Right atrium auricular region (tissue), 2 donors: Measurements from ENCODE around the gene KLKB1. TPM values are rescaled to one million over a fixed set of nuclear protein-coding genes. Genes with fewer than 3 reads are reported as not detected.

Experiments used
- DNase-seq: peaks from one replicate; pipeline ENCODE4 v3.0.0-alpha.2; 2019; ENCODE audit warnings: low spot score
- H3K27ac ChIP-seq, 2 donors: fragments of 200-600 bp; sonication (generic); 1 replicate in 1 of 2; 2 replicates in 1 of 2; pipeline ENCODE4 v1.5.1; 2016 to 2019
- H3K27me3 ChIP-seq, 2 donors: fragments of 200-600 bp; sonication (generic); one replicate each; pipeline versions ENCODE4 v1.5.1 to v1.6.0; 2017 to 2019
- H3K36me3 ChIP-seq: fragments of 200-600 bp; sonication (generic); one replicate; pipeline ENCODE4 v1.5.1; 2016
- H3K4me1 ChIP-seq, 2 donors: fragments of 200-600 bp; sonication (generic); one replicate each; pipeline versions ENCODE4 v1.5.1 to v1.6.0; 2017 to 2019
- H3K4me3 ChIP-seq, 2 donors: fragments of 200-600 bp; sonication (generic); 1 replicate in 1 of 2; 2 replicates in 1 of 2; pipeline ENCODE4 v1.5.1; 2017 to 2019; ENCODE audit warnings: mild to moderate bottlenecking in 1 of 2, moderate library complexity in 1 of 2
- H3K9me3 ChIP-seq, 2 donors: fragments of 200-600 bp; sonication (generic); one replicate each; pipeline ENCODE4 v1.5.1; 2019
- total RNA-seq, 2 donors: library from RNA; depleted of rRNA; stranded (reverse); fragments of >200 nt; gene quantifications; one replicate each; pipeline ENCODE4 v1.1.0, GENCODE V29; 2016
- TF ChIP-seq, protein P1 (sequence below), 2 donors: fragments of 200-600 bp; sonication (generic); IDR thresholded peaks; one replicate each; pipeline ENCODE4 v1.5.1; 2019; ENCODE audit warnings: antibody characterized with exemption in 2 of 2

The KLKB1 gene
- total RNA-seq, 2 donors from 2014 or later, result 0.75 to 1.9 TPM

DNA sequence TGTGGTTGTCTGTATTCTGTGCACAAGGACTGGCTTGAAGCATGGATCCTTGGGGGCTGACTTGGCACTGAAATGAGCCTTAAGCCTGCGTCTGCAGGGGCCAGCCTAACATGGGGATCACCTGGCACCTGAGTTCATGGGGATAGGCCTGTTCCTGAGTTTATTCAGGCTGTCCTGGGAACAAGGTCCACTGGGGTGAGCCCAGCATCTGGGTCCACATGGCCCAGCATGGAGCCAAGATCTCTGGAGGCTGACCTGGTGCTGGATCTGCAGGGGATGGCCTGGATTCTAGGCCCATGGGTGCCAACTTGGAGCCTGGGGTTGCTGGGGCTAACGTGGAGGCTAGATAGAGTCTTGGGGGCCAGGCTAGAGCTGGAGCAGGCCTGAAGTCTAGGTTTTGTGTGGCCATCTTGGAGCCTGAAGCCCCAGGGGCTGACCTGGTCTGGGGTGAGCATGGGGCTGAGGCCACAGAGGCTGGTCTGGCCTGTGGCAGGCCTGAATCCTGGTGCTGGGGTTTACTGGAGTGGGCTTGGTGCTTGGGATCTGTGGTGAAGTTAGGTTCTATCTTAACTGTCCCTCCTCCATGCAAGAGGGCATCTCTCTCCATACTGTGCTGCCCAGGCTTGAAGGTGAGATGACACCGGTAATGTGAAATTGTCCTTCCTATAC lies 652 bp upstream of the KLKB1 start:
- H3K4me1 ChIP-seq, result no peaks in the 10 kb centered on the region
- DNase-seq, result no peak
- TF ChIP-seq, protein P1, sequence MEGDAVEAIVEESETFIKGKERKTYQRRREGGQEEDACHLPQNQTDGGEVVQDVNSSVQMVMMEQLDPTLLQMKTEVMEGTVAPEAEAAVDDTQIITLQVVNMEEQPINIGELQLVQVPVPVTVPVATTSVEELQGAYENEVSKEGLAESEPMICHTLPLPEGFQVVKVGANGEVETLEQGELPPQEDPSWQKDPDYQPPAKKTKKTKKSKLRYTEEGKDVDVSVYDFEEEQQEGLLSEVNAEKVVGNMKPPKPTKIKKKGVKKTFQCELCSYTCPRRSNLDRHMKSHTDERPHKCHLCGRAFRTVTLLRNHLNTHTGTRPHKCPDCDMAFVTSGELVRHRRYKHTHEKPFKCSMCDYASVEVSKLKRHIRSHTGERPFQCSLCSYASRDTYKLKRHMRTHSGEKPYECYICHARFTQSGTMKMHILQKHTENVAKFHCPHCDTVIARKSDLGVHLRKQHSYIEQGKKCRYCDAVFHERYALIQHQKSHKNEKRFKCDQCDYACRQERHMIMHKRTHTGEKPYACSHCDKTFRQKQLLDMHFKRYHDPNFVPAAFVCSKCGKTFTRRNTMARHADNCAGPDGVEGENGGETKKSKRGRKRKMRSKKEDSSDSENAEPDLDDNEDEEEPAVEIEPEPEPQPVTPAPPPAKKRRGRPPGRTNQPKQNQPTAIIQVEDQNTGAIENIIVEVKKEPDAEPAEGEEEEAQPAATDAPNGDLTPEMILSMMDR (IDR thresholded peaks at IDR 0.05), result no peak
- no peaks in the 10 kb centered on the region for H3K36me3 ChIP-seq
- peaks cover 0 to 13% of the 10 kb centered on the region in 2 donors for H3K9me3 ChIP-seq
- H3K27ac ChIP-seq, result no peak overlapping the region
- no peak overlapping the region for H3K4me3 ChIP-seq
- no peaks in the 10 kb centered on the region for H3K27me3 ChIP-seq

DNA sequence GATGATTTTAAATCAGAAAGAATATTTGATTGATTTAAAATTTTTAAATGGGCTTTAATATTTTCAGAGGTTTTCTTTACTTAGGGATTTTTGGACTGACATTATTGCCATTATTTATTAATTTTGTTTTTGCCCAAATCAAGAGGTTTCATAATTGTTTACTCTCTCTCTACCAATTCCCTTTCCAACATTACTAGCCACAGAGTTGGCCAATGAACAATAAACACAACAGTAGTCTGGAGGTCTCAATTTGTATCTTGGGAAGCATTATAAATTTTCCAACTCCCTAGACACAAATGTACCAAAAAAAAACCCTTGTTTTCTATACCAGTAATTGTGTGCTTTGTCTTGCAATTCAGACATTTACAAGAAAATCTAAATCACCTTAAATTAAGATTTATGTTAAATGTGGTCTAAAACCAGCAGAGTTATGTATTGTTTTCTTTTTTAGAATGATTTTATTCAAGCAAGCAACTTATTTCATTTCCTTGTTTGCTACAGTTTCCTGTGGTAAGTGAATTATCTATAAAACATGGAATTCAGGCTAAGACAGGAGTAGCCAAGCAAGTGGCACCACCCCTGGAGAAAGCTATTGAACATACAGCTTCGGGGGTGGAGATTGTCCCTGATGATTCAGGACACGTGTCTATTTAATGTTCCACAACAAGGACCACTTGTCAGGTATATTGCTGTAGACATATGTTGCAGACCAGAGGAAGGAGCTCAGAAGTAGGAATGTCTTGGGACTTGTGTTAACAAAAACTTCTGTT lies 622 bp downstream of the KLKB1 start:
- no peaks in the 10 kb centered on the region for H3K4me1 ChIP-seq
- H3K36me3 ChIP-seq, result no peaks in the 10 kb centered on the region
- no peaks in the 10 kb centered on the region for H3K27me3 ChIP-seq
- H3K9me3 ChIP-seq, result peaks cover 0 to 13% of the 10 kb centered on the region in 2 donors
- no peak overlapping the region for H3K27ac ChIP-seq
- DNase-seq, result no peak
- H3K4me3 ChIP-seq, result no peak overlapping the region
- TF ChIP-seq, protein P1 (IDR thresholded peaks at IDR 0.05), result no peak

DNA sequence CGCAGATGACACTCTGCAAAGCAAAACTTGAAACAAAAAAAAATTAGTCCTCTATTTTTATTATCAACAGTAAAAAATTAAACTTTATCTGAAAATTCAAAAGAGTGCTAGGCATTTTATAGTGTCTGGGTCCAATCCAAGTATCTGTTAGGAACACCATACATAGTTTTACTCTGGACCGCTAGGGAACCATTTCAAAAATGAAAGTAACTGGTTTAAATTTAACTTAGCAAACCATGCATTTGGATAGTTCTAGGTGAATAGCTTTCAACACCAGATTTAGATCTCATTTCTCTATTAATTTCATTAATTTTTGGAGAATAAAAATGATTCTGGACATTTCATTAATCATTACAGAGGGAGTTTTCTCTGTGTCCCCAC lies 1.2 kb downstream of the KLKB1 start:
- Histone ChIP-seq H3K4me1 (no peaks in the 10 kb centered on the region), H3K36me3 (no peaks in the 10 kb centered on the region), H3K27me3 (no peaks in the 10 kb centered on the region), H3K27ac (no peak overlapping the region), H3K9me3 (peaks cover 0 to 13% of the 10 kb centered on the region in 2 donors), H3K4me3 (no peak overlapping the region)
- TF ChIP-seq, protein P1 (IDR thresholded peaks at IDR 0.05), result no peak
- no peak for DNase-seq

DNA sequence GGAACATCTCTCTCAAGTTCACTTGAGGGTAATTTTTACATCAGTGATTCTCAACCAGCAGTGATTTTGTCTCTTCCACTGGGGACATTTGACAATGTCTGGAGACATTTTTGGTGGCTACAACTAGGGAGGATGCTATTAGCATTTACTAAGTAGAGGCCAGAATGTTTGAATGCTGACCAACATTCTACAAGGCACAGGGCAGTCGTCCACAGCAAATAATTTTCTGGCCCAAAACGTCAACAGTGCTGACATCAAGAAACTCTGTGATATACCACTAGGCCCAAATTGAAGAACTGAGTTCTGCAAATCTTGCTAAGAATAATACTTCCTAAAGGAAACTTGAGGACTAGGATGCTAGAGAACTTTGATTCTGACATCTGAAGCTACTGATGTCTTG lies 7.1 kb downstream of the KLKB1 start:
- DNase-seq, result no peak
- Histone ChIP-seq H3K9me3 (no peaks in the 10 kb centered on the region), H3K27me3 (no peaks in the 10 kb centered on the region), H3K4me3 (no peak overlapping the region), H3K4me1 (no peaks in the 10 kb centered on the region), H3K27ac (no peak overlapping the region), H3K36me3 (no peaks in the 10 kb centered on the region)
- TF ChIP-seq, protein P1 (IDR thresholded peaks at IDR 0.05), result no peak

DNA sequence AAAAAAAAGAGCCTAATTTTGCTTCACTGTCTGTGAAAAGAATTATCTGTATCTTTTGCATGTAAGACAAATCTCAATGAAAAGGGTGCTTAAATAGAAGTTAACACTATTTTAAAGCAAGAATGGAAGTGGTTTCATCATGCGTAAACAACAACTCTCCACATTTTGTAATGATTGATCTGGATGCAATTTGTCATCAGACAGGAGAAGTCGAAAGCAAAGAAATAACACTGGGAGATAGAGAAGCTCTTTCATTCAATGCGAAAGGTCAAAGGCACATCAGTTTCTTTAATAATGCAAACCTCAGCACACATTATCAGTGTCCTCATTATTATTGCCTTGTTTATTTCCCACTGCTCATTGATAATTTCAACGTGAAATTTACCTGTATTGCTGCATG lies 8.8 kb downstream of the KLKB1 start:
- Histone ChIP-seq H3K4me3 (no peak overlapping the region), H3K27me3 (no peaks in the 10 kb centered on the region), H3K27ac (no peak overlapping the region), H3K9me3 (no peaks in the 10 kb centered on the region), H3K36me3 (no peaks in the 10 kb centered on the region), H3K4me1 (no peaks in the 10 kb centered on the region)
- no peak for DNase-seq
- TF ChIP-seq, protein P1 (IDR thresholded peaks at IDR 0.05), result no peak
